IgD-negative memory B cell (primary cell): Measurements from ENCODE around the gene SLC16A5. TPM values are rescaled to one million over a fixed set of nuclear protein-coding genes. Genes with fewer than 3 reads are reported as not detected.

Experiments used
- H3K27ac Mint-ChIP-seq, 3 donors: one replicate each; pipeline ENCODE4 v1.8.0; 2020 to 2022; ENCODE audit warnings: mild to moderate bottlenecking in 3 of 3, mixed read lengths in 3 of 3, moderate library complexity in 1 of 3
- H3K27me3 Mint-ChIP-seq: one replicate; pipeline ENCODE4 v1.8.0; 2021; ENCODE audit warnings: mixed read lengths
- H3K36me3 Mint-ChIP-seq: one replicate; pipeline ENCODE4 v1.8.0; 2020; ENCODE audit warnings: mild to moderate bottlenecking, mixed read lengths
- H3K4me1 Mint-ChIP-seq, 3 donors: one replicate each; pipeline ENCODE4 v1.8.0; 2020 to 2022; ENCODE audit warnings: mixed read lengths in 3 of 3, mild to moderate bottlenecking in 1 of 3
- H3K4me3 Mint-ChIP-seq, 4 donors: one replicate each; pipeline ENCODE4 v1.8.0; 2020 to 2022; ENCODE audit warnings: mild to moderate bottlenecking in 4 of 4, mixed read lengths in 4 of 4, moderate library complexity in 3 of 4
- H3K9me3 Mint-ChIP-seq, 3 donors: one replicate each; pipeline ENCODE4 v1.8.0; 2020 to 2021; ENCODE audit warnings: mixed read lengths in 3 of 3, mild to moderate bottlenecking in 1 of 3
- polyA plus RNA-seq: library from polyadenylated mRNA; unstranded; fragments of 300-500 nt; fragmentation: Illumina TruSeq; gene quantifications from one replicate; pipeline ENCODE4 v1.2.3, GENCODE V29; 2021

SLC16A5 gene
- polyA plus RNA-seq, 1 donor from 2014 or later = 3.0 TPM

- H3K9me3 Mint-ChIP-seq = no peaks in the 10 kb centered on the region
- peak overlapping the region in 2 of 3 donors; percentile 59 to 91 for H3K27ac Mint-ChIP-seq
- H3K36me3 Mint-ChIP-seq = peaks cover 7% of the 10 kb centered on the region
- peak overlapping the region in 3 of 4 donors; percentile 24 to 61 (median 47) for H3K4me3 Mint-ChIP-seq
- peaks cover 6 to 21% (median 14%) of the 10 kb centered on the region in 3 donors for H3K4me1 Mint-ChIP-seq
- peaks cover 4% of the 10 kb centered on the region for H3K27me3 Mint-ChIP-seq
Measured at GRCh38 chr17:75105126-75106080, 17.6 kb downstream of the SLC16A5 start.

GRCh38 chr17:75108193-75108592 is 20.4 kb downstream of the SLC16A5 start:
- Mint-ChIP-seq H3K27ac (peak overlapping the region in 1 of 3 donors; percentile 77), H3K4me3 (peak overlapping the region; percentile 86 to 94 (median 92)), H3K4me1 (peaks cover 14 to 27% (median 17%) of the 10 kb centered on the region in 3 donors), H3K36me3 (peaks cover 2% of the 10 kb centered on the region), H3K9me3 (no peaks in the 10 kb centered on the region), H3K27me3 (peaks cover 4% of the 10 kb centered on the region)

- peak overlapping the region; percentile 86 to 94 (median 92) for H3K4me3 Mint-ChIP-seq
- peak overlapping the region in 2 of 3 donors; percentile 77 to 87 for H3K27ac Mint-ChIP-seq
Measured at GRCh38 chr17:75109046-75109406, 21.3 kb downstream of the SLC16A5 start.

GRCh38 chr17:75109407-75110233 is 21.9 kb downstream of the SLC16A5 start, which contains the start of gene ARMC7:
Gene ARMC7 (plus strand): TSS chr17:75109969. CDS start chr17:75110289, 320 bp downstream.
- H3K27ac Mint-ChIP-seq = peak within 1 kb of the TSS; percentile 87 to 89 (median 87)
- H3K9me3 Mint-ChIP-seq = no peaks in the 10 kb centered on the region
- H3K36me3 Mint-ChIP-seq = peaks cover 2% of the 10 kb centered on the region
- H3K4me3 Mint-ChIP-seq = peak within 1 kb of the TSS; percentile 86 to 94 (median 92)
- H3K27me3 Mint-ChIP-seq = peaks cover 4% of the 10 kb centered on the region
- H3K4me1 Mint-ChIP-seq = peaks cover 19 to 36% (median 24%) of the 10 kb centered on the region in 3 donors

More at GRCh38 chr17:75109046-75109406, 21.3 kb downstream of the SLC16A5 start:
- peaks cover 4% of the 10 kb centered on the region for H3K27me3 Mint-ChIP-seq
- H3K9me3 Mint-ChIP-seq = no peaks in the 10 kb centered on the region
- peaks cover 2% of the 10 kb centered on the region for H3K36me3 Mint-ChIP-seq
- H3K4me1 Mint-ChIP-seq = peaks cover 16 to 30% (median 19%) of the 10 kb centered on the region in 3 donors

GRCh38 chr17:75110234-75110937 is 22.6 kb downstream of the SLC16A5 start:
- peaks cover 4% of the 10 kb centered on the region for H3K27me3 Mint-ChIP-seq
- peaks cover 24 to 41% (median 30%) of the 10 kb centered on the region in 3 donors for H3K4me1 Mint-ChIP-seq
- H3K27ac Mint-ChIP-seq = peak overlapping the region; percentile 78 to 89 (median 87)
- peak overlapping the region; percentile 86 to 94 (median 92) for H3K4me3 Mint-ChIP-seq
- H3K9me3 Mint-ChIP-seq = no peaks in the 10 kb centered on the region
- H3K36me3 Mint-ChIP-seq = peaks cover 5% of the 10 kb centered on the region

- H3K27me3 Mint-ChIP-seq = peaks cover 2% of the 10 kb centered on the region
Measured at GRCh38 chr17:75111777-75112335, 24.1 kb downstream of the SLC16A5 start.

GRCh38 chr17:75113798-75114551 is 26.2 kb downstream of the SLC16A5 start:
- H3K4me1 Mint-ChIP-seq = peaks cover 40 to 47% (median 41%) of the 10 kb centered on the region in 3 donors

More at GRCh38 chr17:75111777-75112335, 24.1 kb downstream of the SLC16A5 start:
- Mint-ChIP-seq H3K36me3 (peaks cover 2% of the 10 kb centered on the region), H3K9me3 (no peaks in the 10 kb centered on the region), H3K27ac (peak overlapping the region in 2 of 3 donors; percentile 69 to 71), H3K4me3 (peak overlapping the region; percentile 56 to 93 (median 72)), H3K4me1 (peaks cover 26 to 43% (median 41%) of the 10 kb centered on the region in 3 donors)

GRCh38 chr17:75114552-75115314 is 27.0 kb downstream of the SLC16A5 start:
- Mint-ChIP-seq H3K4me1 (peaks cover 39 to 48% (median 40%) of the 10 kb centered on the region in 3 donors), H3K27me3 (no peaks in the 10 kb centered on the region), H3K27ac (peak overlapping the region; percentile 88 to 95 (median 93)), H3K36me3 (peaks cover 5% of the 10 kb centered on the region), H3K4me3 (peak overlapping the region; percentile 88 to 96 (median 94)), H3K9me3 (no peaks in the 10 kb centered on the region)

More at GRCh38 chr17:75113798-75114551, 26.2 kb downstream of the SLC16A5 start:
- H3K27ac Mint-ChIP-seq = peak overlapping the region; percentile 88 to 95 (median 93)
- peaks cover 5% of the 10 kb centered on the region for H3K36me3 Mint-ChIP-seq
- no peaks in the 10 kb centered on the region for H3K9me3 Mint-ChIP-seq
- peak overlapping the region; percentile 88 to 96 (median 94) for H3K4me3 Mint-ChIP-seq
- H3K27me3 Mint-ChIP-seq = no peaks in the 10 kb centered on the region

GRCh38 chr17:75115555-75115954 is 27.8 kb downstream of the SLC16A5 start:
- Mint-ChIP-seq H3K27ac (peak overlapping the region in 2 of 3 donors; percentile 59 to 95), H3K27me3 (no peaks in the 10 kb centered on the region), H3K4me1 (peaks cover 36 to 48% (median 37%) of the 10 kb centered on the region in 3 donors), H3K36me3 (peaks cover 8% of the 10 kb centered on the region), H3K4me3 (peak overlapping the region in 3 of 4 donors; percentile 94 to 96 (median 95)), H3K9me3 (no peaks in the 10 kb centered on the region)

GRCh38 chr17:75116737-75117136 is 29.0 kb downstream of the SLC16A5 start:
- no peaks in the 10 kb centered on the region for H3K9me3 Mint-ChIP-seq
- H3K27me3 Mint-ChIP-seq = no peaks in the 10 kb centered on the region
- H3K27ac Mint-ChIP-seq = no peak overlapping the region
- peaks cover 8% of the 10 kb centered on the region for H3K36me3 Mint-ChIP-seq
- H3K4me1 Mint-ChIP-seq = peaks cover 35 to 49% (median 35%) of the 10 kb centered on the region in 3 donors
- peak overlapping the region in 2 of 4 donors; percentile 66 to 95 for H3K4me3 Mint-ChIP-seq

GRCh38 chr17:75118307-75118706 is 30.6 kb downstream of the SLC16A5 start:
- Mint-ChIP-seq H3K4me1 (peaks cover 29 to 45% (median 30%) of the 10 kb centered on the region in 3 donors), H3K27me3 (no peaks in the 10 kb centered on the region), H3K36me3 (peaks cover 8% of the 10 kb centered on the region), H3K9me3 (no peaks in the 10 kb centered on the region), H3K27ac (peak overlapping the region in 1 of 3 donors; percentile 23), H3K4me3 (peak overlapping the region in 2 of 4 donors; percentile 20 to 34)

- no peaks in the 10 kb centered on the region for H3K27me3 Mint-ChIP-seq
- peak overlapping the region in 2 of 4 donors; percentile 68 to 83 for H3K4me3 Mint-ChIP-seq
- peaks cover 16 to 30% (median 16%) of the 10 kb centered on the region in 3 donors for H3K4me1 Mint-ChIP-seq
- H3K9me3 Mint-ChIP-seq = no peaks in the 10 kb centered on the region
- peaks cover 3% of the 10 kb centered on the region for H3K36me3 Mint-ChIP-seq
- H3K27ac Mint-ChIP-seq = peak overlapping the region; percentile 56 to 86 (median 77)
Measured at GRCh38 chr17:75124041-75124818, 36.5 kb downstream of the SLC16A5 start.
